Prostate gland (tissue), 2 donors: ENCODE results near the gene EML1.

Experiments
- CTCF ChIP-seq, 4 experiments: fragments of 200-600 bp in 2 of 4; fragments of 450-650 bp in 2 of 4; sonication (generic) in 2 of 4; IDR thresholded peaks; 1 replicate in 3 of 4; 2 replicates in 1 of 4; pipeline ENCODE4 v1.5.1; 2016 to 2019; ENCODE audit warnings: antibody characterized with exemption in 4 of 4, mild to moderate bottlenecking in 2 of 4, moderate library complexity in 2 of 4
- POLR2A ChIP-seq: fragments of 450-650 bp; IDR thresholded peaks from one replicate; pipeline ENCODE4 v1.6.1; 2016; ENCODE audit warnings: antibody characterized with exemption, mild to moderate bottlenecking
- POLR2AphosphoS5 ChIP-seq: sonication (generic); formaldehyde crosslinking; IDR thresholded peaks from one replicate; pipeline ENCODE4 v1.6.1; 2017; ENCODE audit warnings: antibody characterized with exemption

- TF ChIP-seq POLR2A, result no peak
- TF ChIP-seq CTCF (IDR thresholded peaks at IDR 0.05), result no peak
- TF ChIP-seq POLR2AphosphoS5, result no peak
Measured at GRCh38 chr14:99809360-99809759, 16.1 kb downstream of the EML1 start.
